CD14-positive monocyte (primary cell): ENCODE results near the gene IFNL2. TPM values are rescaled to one million over a fixed set of nuclear protein-coding genes. Genes with fewer than 3 reads are reported as not detected.

ENCODE experiments used
- DNase-seq, 3 donors: peaks; one replicate each; pipeline ENCODE4 v3.0.0-alpha.2; 2011 to 2022
- H2AFZ ChIP-seq: 2 replicates; pipeline ENCODE4 v1.6.0; 2012; ENCODE audit warnings: mild to moderate bottlenecking, low read depth, low read length, inconsistent platforms; ENCODE audit not compliant: insufficient read depth, poor library complexity, severe bottlenecking
- H3K27ac ChIP-seq, 2 donors: 1 replicate in 1 of 2; 2 replicates in 1 of 2; pipeline ENCODE4 v1.5.1; 2012 to 2013; ENCODE audit warnings: low read length in 2 of 2, control low read depth in 1 of 2, inconsistent platforms in 1 of 2, low read depth in 1 of 2, mild to moderate bottlenecking in 1 of 2
- H3K27me3 ChIP-seq, 2 donors: one replicate each; pipeline versions ENCODE4 v1.6.0 to v1.6.1; 2011 to 2013; ENCODE audit warnings: low read length in 2 of 2; ENCODE audit not compliant: control insufficient read depth in 2 of 2, insufficient read depth in 2 of 2
- H3K36me3 ChIP-seq, 2 donors: replicated peaks in 1 of 2; 1 replicate in 1 of 2; 2 replicates in 1 of 2; pipeline versions ENCODE4 v1.5.1 to v1.6.1; 2012 to 2013; ENCODE audit warnings: low read length in 2 of 2, control low read depth in 1 of 2, inconsistent platforms in 1 of 2, mild to moderate bottlenecking in 1 of 2; ENCODE audit not compliant: insufficient read depth in 2 of 2, control insufficient read depth in 1 of 2
- H3K4me1 ChIP-seq, 2 donors: 1 replicate in 1 of 2; 2 replicates in 1 of 2; pipeline versions ENCODE4 v1.5.1 to v1.6.1; 2012 to 2013; ENCODE audit warnings: low read length in 2 of 2, control low read depth in 1 of 2, inconsistent platforms in 1 of 2, mild to moderate bottlenecking in 1 of 2, moderate library complexity in 1 of 2; ENCODE audit not compliant: insufficient read depth in 2 of 2, control insufficient read depth in 1 of 2
- H3K4me2 ChIP-seq: replicated peaks from 2 replicates; pipeline ENCODE3; 2012; ENCODE audit warnings: low read length, moderate library complexity, mild to moderate bottlenecking; ENCODE audit not compliant: poor library complexity, severe bottlenecking; ENCODE audit errors: extremely low read depth
- H3K4me3 ChIP-seq, 3 experiments: fragments of 200-600 bp in 1 of 3; sonication (generic) in 1 of 3; replicated peaks in 1 of 3; 1 replicate in 2 of 3; 2 replicates in 1 of 3; pipeline ENCODE4 v1.5.1; 2011 to 2013; ENCODE audit warnings: low read length in 3 of 3, mild to moderate bottlenecking in 3 of 3, control low read depth in 2 of 3, low read depth in 2 of 3, inconsistent platforms in 1 of 3, moderate library complexity in 1 of 3
- H3K79me2 ChIP-seq: 2 replicates; pipeline ENCODE4 v1.6.0; 2012; ENCODE audit warnings: mild to moderate bottlenecking, control low read depth, inconsistent platforms, low read length, moderate library complexity; ENCODE audit not compliant: insufficient read depth
- H3K9ac ChIP-seq: 2 replicates; pipeline ENCODE4 v1.6.0; 2017; ENCODE audit warnings: low read length, mild to moderate bottlenecking; ENCODE audit not compliant: insufficient read depth, poor library complexity, severe bottlenecking
- H3K9me3 ChIP-seq, 2 donors: replicated peaks in 1 of 2; 1 replicate in 1 of 2; 2 replicates in 1 of 2; pipeline versions ENCODE4 v1.5.1 to v1.6.1; 2012 to 2013; ENCODE audit warnings: low read length in 2 of 2, control low read depth in 1 of 2; ENCODE audit not compliant: control insufficient read depth in 1 of 2, insufficient read depth in 1 of 2
- H4K20me1 ChIP-seq: 2 replicates; pipeline ENCODE4 v1.6.0; 2012; ENCODE audit warnings: mild to moderate bottlenecking, low read length, control low read depth, moderate library complexity; ENCODE audit not compliant: insufficient read depth
- H3K27ac Mint-ChIP-seq, 7 donors: one replicate each; pipeline ENCODE4 v1.8.0; 2020; ENCODE audit warnings: mild to moderate bottlenecking in 7 of 7, mixed read lengths in 7 of 7, moderate library complexity in 6 of 7, inconsistent platforms in 2 of 7
- H3K27me3 Mint-ChIP-seq, 3 donors: one replicate each; pipeline ENCODE4 v1.8.0; 2021 to 2022; ENCODE audit warnings: low read depth in 3 of 3, mild to moderate bottlenecking in 3 of 3, mixed read lengths in 3 of 3, moderate library complexity in 3 of 3, inconsistent platforms in 1 of 3
- H3K36me3 Mint-ChIP-seq, 2 donors: one replicate each; pipeline ENCODE4 v1.8.0; 2020; ENCODE audit warnings: mixed read lengths in 2 of 2, inconsistent platforms in 1 of 2, mild to moderate bottlenecking in 1 of 2
- H3K4me1 Mint-ChIP-seq: one replicate; pipeline ENCODE4 v1.8.0; 2020; ENCODE audit warnings: mild to moderate bottlenecking, mixed read lengths
- H3K4me3 Mint-ChIP-seq, 2 donors: one replicate each; pipeline ENCODE4 v1.8.0; 2020; ENCODE audit warnings: mild to moderate bottlenecking in 2 of 2, mixed read lengths in 2 of 2, moderate library complexity in 1 of 2
- H3K9me3 Mint-ChIP-seq, 7 donors: one replicate each; pipeline ENCODE4 v1.8.0; 2020 to 2022; ENCODE audit warnings: mixed read lengths in 7 of 7, mild to moderate bottlenecking in 6 of 7, moderate library complexity in 6 of 7, inconsistent platforms in 2 of 7
- WGBS: methylation state at CpG from one replicate; pipeline ENCODE4 v1.1.5; 2013; ENCODE audit warnings: missing lambda C conversion rate; ENCODE audit not compliant: insufficient coverage; 5-methylcytosine and 5-hydroxymethylcytosine counted together
- intact Hi-C, 2 donors: fragments of 100-400 bp; cut with micrococcal nuclease; formaldehyde crosslinking; loops; one replicate each; pipeline versions ENCODE4 v1.15.0 to v1.15.1; 2023
- polyA plus RNA-seq, 3 donors: library from polyadenylated mRNA; depleted of rRNA in 1 of 3; unstranded in 2 of 3; stranded (reverse) in 1 of 3; fragments of 300-500 nt in 2 of 3; fragments of >200 nt in 1 of 3; fragmentation: Illumina TruSeq in 2 of 3; gene quantifications; 1 replicate in 2 of 3; 2 replicates in 1 of 3; pipeline ENCODE4 v1.2.3, GENCODE V29; 2012 to 2021
- TF ChIP-seq, protein P1 (sequence below): fragments of 200-600 bp; IDR thresholded peaks from one replicate; pipeline ENCODE4 v1.8.0; 2022; ENCODE audit warnings: antibody characterized with exemption, mild to moderate bottlenecking

IFNL2 gene
- polyA plus RNA-seq, 3 donors, result not detected

DNA sequence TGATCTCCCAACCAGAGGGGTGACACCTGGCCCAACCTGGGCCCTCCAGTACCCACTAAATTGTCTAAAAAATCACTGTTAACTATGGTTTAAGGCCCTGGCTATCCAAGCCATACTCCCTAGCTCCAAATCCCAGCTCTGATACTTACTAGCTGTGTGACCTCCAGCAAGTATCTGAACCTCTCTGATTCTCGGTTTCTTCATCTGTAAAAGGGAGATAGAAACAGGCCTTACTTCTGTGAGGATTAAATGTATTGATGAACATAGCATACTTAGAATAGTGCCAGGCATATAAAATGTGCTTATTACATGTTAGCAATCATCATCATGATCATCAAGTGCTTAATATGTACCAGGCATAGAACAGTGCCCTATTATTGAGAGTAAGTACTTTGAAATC, 47.7 kb downstream of the IFNL2 start:
- H3K27me3 Mint-ChIP-seq, result peaks cover 11 to 15% (median 13%) of the 10 kb centered on the region in 3 donors
- H3K9me3 Mint-ChIP-seq, result peaks cover 0 to 3% (median 0%) of the 10 kb centered on the region in 7 donors
- peaks cover 0 to 9% of the 10 kb centered on the region in 2 donors for H3K27me3 ChIP-seq
- no peak overlapping the region for H3K27ac ChIP-seq
- no peak overlapping the region for H2AFZ ChIP-seq
- peaks cover 8% of the 10 kb centered on the region for H3K4me1 Mint-ChIP-seq
- H3K79me2 ChIP-seq, result no peaks in the 10 kb centered on the region
- peaks cover 22 to 35% of the 10 kb centered on the region in 2 donors for H3K36me3 ChIP-seq
- peaks cover 50 to 53% of the 10 kb centered on the region in 2 donors for H3K36me3 Mint-ChIP-seq
- H4K20me1 ChIP-seq, result peaks cover 7% of the 10 kb centered on the region
- H3K27ac Mint-ChIP-seq, result peak overlapping the region in 1 of 7 donors; percentile 63
- no peak overlapping the region for H3K4me2 ChIP-seq
- no peaks in the 10 kb centered on the region for H3K9me3 ChIP-seq
- no peak for DNase-seq
- intact Hi-C loops, result no loop called here
- no peak overlapping the region for H3K4me3 Mint-ChIP-seq
- TF ChIP-seq, protein P1, sequence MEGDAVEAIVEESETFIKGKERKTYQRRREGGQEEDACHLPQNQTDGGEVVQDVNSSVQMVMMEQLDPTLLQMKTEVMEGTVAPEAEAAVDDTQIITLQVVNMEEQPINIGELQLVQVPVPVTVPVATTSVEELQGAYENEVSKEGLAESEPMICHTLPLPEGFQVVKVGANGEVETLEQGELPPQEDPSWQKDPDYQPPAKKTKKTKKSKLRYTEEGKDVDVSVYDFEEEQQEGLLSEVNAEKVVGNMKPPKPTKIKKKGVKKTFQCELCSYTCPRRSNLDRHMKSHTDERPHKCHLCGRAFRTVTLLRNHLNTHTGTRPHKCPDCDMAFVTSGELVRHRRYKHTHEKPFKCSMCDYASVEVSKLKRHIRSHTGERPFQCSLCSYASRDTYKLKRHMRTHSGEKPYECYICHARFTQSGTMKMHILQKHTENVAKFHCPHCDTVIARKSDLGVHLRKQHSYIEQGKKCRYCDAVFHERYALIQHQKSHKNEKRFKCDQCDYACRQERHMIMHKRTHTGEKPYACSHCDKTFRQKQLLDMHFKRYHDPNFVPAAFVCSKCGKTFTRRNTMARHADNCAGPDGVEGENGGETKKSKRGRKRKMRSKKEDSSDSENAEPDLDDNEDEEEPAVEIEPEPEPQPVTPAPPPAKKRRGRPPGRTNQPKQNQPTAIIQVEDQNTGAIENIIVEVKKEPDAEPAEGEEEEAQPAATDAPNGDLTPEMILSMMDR, result no peak
- H3K9ac ChIP-seq, result no peak overlapping the region
- H3K4me1 ChIP-seq, result peaks cover 4 to 7% of the 10 kb centered on the region in 2 donors
- no CpG with 5 or more reads among the region's 1 CpG for WGBS
- no peak overlapping the region for H3K4me3 ChIP-seq

DNA sequence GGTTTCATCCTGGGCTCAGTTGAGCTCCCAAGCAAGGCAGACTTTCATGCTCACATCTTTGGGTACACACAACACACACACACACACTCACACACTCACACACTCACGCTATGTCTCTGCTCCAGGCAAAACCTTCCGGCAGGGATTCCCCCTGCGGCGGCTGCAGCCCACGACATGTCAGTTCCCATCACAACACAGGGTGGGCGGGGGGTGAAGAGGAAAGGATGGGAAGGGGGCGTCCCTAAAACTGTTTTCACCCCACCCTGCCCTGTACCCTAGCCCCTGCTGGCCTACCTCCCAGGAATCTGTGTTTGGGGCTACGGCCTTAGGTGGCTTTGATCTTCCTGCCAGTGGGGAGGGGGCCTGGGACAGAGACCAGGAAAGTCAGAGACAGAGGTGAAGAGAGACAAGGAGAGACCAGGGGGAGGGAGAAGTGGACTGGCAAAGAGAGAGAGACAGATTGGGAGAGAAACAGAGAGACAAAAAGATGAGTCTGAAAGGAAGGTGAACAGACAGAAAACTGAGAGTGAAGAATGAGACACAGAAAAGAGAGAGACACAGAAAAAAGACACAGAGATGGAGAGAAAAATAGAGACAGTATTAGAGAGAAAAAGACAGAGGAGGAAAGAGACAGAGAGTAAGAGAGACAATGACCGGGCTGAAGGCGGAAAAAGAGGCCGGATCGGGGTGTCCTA, 48.6 kb downstream of the IFNL2 start:
- no peaks in the 10 kb centered on the region for H3K9me3 ChIP-seq
- no peak overlapping the region for H3K4me2 ChIP-seq
- H3K27ac Mint-ChIP-seq, result peak overlapping the region in 3 of 7 donors; percentile 2 to 35 (median 6)
- H3K79me2 ChIP-seq, result no peaks in the 10 kb centered on the region
- H3K4me1 ChIP-seq, result peaks cover 4 to 7% of the 10 kb centered on the region in 2 donors
- H2AFZ ChIP-seq, result no peak overlapping the region
- no peak for DNase-seq
- H3K36me3 ChIP-seq, result peaks cover 22 to 35% of the 10 kb centered on the region in 2 donors
- no peak overlapping the region for H3K4me3 Mint-ChIP-seq
- peaks cover 0 to 7% (median 2%) of the 10 kb centered on the region in 7 donors for H3K9me3 Mint-ChIP-seq
- intact Hi-C loops, result no loop called here
- no CpG with 5 or more reads among the region's 12 CpGs for WGBS
- H3K36me3 Mint-ChIP-seq, result peaks cover 46 to 52% of the 10 kb centered on the region in 2 donors
- H4K20me1 ChIP-seq, result peaks cover 14% of the 10 kb centered on the region
- no peak overlapping the region for H3K4me3 ChIP-seq
- TF ChIP-seq, protein P1, result no peak
- H3K4me1 Mint-ChIP-seq, result peaks cover 12% of the 10 kb centered on the region
- no peak overlapping the region for H3K27ac ChIP-seq
- peaks cover 18 to 23% (median 21%) of the 10 kb centered on the region in 3 donors for H3K27me3 Mint-ChIP-seq
- no peak overlapping the region for H3K9ac ChIP-seq
- peaks cover 0 to 17% of the 10 kb centered on the region in 2 donors for H3K27me3 ChIP-seq
